ENCODE data around the gene NELL1.

GRCh38 chr11:21480240-21480639 is 810.9 kb downstream of the NELL1 start:
- TF ChIP-seq POLR2A (IDR thresholded peaks at IDR 0.05) (no peak), CTCF (IDR thresholded peaks at IDR 0.05) (no peak)

Measured in prostate gland (tissue), 2 donors.